Embryonic facial prominence (tissue), 1 donor: ENCODE results near the gene GPR142.
"Not testable (repeated sequence)": the region's sequence is repeated elsewhere in the genome, so short reads cannot be mapped to it uniquely, and the experiment has no call there.

Experiments
- DNase-seq: peaks from one replicate; pipeline ENCODE4 v3.0.0-alpha.2; 2016; ENCODE audit errors: extremely low spot score

The GPR142 gene

GRCh38 chr17:74393346-74393942 is 26.1 kb downstream of the GPR142 start:
- no peak for DNase-seq

GRCh38 chr17:74394275-74394950 is 27.1 kb downstream of the GPR142 start:
- no peak for DNase-seq

- DNase-seq, result no peak
Observed at GRCh38 chr17:74394977-74395376, 27.7 kb downstream of the GPR142 start.

- no peak for DNase-seq
Observed at GRCh38 chr17:74396567-74396966, 29.3 kb downstream of the GPR142 start.

- no peak for DNase-seq
Observed at GRCh38 chr17:74402048-74402447, 34.7 kb downstream of the GPR142 start.

- DNase-seq, result no peak
Observed at GRCh38 chr17:74403512-74404137, 36.3 kb downstream of the GPR142 start.

- DNase-seq, result no peak
Observed at GRCh38 chr17:74404218-74404617, 36.9 kb downstream of the GPR142 start.

- no peak for DNase-seq
Observed at GRCh38 chr17:74404789-74405188, 37.5 kb downstream of the GPR142 start.

- DNase-seq, result not testable (repeated sequence)
Observed at GRCh38 chr17:74405311-74405710, 38.0 kb downstream of the GPR142 start.

GRCh38 chr17:74407384-74407783 is 40.1 kb downstream of the GPR142 start:
- DNase-seq, result no peak

- no peak for DNase-seq
Observed at GRCh38 chr17:74408262-74408661, 41.0 kb downstream of the GPR142 start.

GRCh38 chr17:74408815-74409214 is 41.5 kb downstream of the GPR142 start:
- DNase-seq, result no peak

- DNase-seq, result no peak
Observed at GRCh38 chr17:74410001-74410443, 42.7 kb downstream of the GPR142 start.

- no peak for DNase-seq
Observed at GRCh38 chr17:74412581-74412980, 45.3 kb downstream of the GPR142 start.

- DNase-seq, result no peak
Observed at GRCh38 chr17:74413491-74413890, 46.2 kb downstream of the GPR142 start.

- no peak for DNase-seq
Observed at GRCh38 chr17:74414510-74414909, 47.2 kb downstream of the GPR142 start.

GRCh38 chr17:74415608-74416396 is 48.5 kb downstream of the GPR142 start:
- DNase-seq, result no peak

GRCh38 chr17:74417178-74418045 is 50.1 kb downstream of the GPR142 start:
- DNase-seq, result no peak

- DNase-seq, result no peak
Observed at GRCh38 chr17:74419928-74420411, 52.7 kb downstream of the GPR142 start.
